GM18517 (cell line): ENCODE data around the gene SULT1A4.
"Not testable (repeated sequence)": the region's sequence is repeated elsewhere in the genome, so short reads cannot be mapped to it uniquely, and the experiment has no call there.

Experiments used
- ATAC-seq: cut with Tn5 transposase; IDR thresholded peaks from one replicate; pipeline ENCODE4 v1.9.1; 2021; ENCODE audit warnings: mild to moderate bottlenecking, moderate library complexity; ENCODE audit not compliant: unreplicated experiment

SULT1A4 gene

GRCh38 chr16:29459706-29460646 lies at the start of gene SULT1A4:
TSS of gene SULT1A4 (plus strand) at chr16:29459913. CDS start at chr16:29461386, 1,473 bp downstream.
- ATAC-seq = not testable (repeated sequence)

- ATAC-seq = not testable (repeated sequence)
Observed at GRCh38 chr16:29423587-29423986, 36.1 kb upstream of the SULT1A4 start.

- not testable (repeated sequence) for ATAC-seq
Observed at GRCh38 chr16:29425390-29425789, 34.3 kb upstream of the SULT1A4 start.

DNA sequence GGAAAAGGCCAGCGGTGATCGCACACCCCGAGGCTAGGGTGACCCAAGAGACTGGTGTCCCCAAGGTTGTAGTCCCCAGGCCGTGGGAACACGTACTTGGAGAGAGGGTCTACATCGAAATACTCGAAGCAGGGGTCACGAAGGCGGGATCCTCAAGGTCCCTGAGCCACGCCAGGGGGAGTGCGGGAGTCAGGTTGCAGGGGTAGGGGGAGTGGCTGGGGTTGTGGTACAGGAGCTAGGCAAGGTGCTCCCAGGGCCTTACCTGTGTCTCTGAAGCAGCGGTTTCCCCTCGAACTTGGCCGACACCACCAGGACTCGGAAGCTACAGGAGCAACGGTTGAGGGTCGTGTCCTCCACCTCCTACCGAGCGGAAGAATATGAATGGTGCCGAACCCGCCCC lies 6.0 kb upstream of the SULT1A4 start:
- ATAC-seq = peak; percentile 2

- peak; percentile 88 for ATAC-seq
Observed at GRCh38 chr16:29454269-29454668, 5.4 kb upstream of the SULT1A4 start, which contains the start of the genes BOLA2 and SLX1B. TSS of gene BOLA2 (minus strand) at chr16:29454351. CDS start at chr16:29454253, 98 bp downstream. TSS of gene SLX1B (plus strand) at chr16:29454533.

DNA sequence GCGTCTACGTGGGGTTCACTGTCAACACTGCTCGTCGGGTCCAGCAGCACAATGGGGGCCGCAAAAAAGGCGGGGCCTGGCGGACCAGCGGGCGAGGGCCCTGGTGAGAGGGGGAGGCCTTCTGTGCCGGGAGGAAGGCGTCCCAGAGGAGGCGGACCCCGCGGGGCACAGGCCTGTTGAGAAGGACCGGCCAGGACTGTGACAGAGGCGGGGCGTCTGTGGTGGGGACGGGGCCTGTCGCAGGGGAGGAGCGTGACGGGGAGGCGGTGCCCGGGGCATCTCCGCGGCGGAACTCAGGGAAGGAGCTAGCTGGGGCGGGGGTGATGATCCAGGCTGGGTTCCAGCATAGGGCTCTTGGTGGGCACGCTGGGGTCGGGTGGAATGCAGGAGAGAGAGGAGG lies 4.9 kb upstream of the SULT1A4 start:
- ATAC-seq = peak; percentile 41

GRCh38 chr16:29457660-29458059 lies 2.1 kb upstream of the SULT1A4 start:
- not testable (repeated sequence) for ATAC-seq

DNA sequence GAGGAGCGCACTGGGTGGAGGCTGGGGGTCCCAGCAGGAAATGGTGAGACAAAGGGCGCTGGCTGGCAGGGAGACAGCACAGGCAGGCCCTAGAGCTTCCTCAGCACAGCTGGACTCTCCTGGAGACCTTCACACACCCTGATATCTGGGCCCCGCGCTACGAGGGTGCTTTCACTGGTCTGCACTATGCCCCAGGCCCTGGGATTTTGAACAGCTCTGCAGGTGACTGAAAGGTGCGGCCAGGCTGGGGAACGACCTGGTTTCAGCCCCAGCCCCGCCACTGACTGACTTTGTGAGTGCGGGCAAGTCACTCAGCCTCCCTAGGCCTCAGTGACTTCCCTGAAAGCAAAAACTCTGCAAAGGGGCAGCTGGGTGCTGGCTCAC lies 926 bp downstream of the SULT1A4 start:
- not testable (repeated sequence) for ATAC-seq

DNA sequence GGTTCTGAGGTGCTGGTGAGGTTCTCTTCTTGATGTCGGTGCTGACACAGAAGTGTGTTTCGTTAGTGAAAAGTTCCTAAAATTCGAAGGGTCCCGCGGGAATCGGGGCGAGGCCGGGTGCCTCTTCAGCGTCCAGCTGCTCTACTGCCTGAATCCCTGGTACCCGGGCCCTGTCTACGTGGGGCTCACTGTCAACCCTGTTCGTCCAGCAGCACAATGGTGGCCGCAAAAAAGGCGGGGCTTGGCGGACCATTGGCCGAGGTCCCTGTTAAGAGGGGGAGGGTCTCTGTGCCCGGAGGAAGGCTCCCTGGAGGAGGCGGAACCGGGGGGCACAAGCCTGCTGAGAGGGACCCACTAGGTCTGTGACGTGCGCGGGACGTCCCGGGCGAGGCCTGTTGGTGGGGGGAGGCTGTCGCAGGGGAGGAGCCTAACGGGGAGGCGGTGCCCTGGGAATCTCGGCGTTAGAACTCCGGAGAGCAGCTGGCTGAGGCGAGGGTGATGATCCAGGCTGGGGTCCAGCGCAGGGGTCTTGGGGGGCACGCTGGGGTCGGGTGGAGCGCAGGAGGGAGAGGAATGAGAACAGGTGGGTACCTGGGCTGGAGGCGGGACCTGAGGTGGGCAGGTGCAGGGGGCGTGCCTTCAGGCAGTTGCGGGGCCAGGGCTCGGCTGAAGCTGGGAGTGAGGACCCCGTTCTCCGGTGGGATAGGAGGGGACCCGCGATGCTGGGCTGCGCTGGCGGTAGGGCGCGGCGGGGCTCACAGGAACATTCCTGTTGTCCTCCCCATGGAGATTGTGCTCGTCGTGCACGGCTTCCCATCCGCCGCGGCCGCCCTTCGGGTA lies 6.5 kb downstream of the SULT1A4 start:
- ATAC-seq = not testable (repeated sequence)

DNA sequence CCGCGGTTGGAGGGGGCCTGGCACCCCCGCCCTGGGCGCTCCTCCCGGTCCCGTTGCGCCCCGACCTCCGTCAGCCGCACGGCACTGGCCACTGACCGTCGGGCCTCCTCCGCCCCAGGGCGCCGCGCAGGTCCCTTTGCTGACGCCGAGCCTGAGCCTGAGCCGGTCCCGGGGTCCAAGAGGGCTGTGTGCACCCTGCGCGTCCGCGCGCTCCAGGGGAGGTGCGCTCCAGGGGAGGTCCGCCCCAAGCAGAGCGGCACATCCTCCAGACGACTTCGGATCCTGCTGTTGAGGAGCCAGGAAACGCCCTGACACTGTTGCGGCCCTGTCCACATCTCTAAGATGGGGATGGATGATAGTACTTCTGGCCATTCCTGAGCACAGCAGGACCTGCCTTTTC lies 7.2 kb downstream of the SULT1A4 start:
- ATAC-seq = not testable (repeated sequence)

DNA sequence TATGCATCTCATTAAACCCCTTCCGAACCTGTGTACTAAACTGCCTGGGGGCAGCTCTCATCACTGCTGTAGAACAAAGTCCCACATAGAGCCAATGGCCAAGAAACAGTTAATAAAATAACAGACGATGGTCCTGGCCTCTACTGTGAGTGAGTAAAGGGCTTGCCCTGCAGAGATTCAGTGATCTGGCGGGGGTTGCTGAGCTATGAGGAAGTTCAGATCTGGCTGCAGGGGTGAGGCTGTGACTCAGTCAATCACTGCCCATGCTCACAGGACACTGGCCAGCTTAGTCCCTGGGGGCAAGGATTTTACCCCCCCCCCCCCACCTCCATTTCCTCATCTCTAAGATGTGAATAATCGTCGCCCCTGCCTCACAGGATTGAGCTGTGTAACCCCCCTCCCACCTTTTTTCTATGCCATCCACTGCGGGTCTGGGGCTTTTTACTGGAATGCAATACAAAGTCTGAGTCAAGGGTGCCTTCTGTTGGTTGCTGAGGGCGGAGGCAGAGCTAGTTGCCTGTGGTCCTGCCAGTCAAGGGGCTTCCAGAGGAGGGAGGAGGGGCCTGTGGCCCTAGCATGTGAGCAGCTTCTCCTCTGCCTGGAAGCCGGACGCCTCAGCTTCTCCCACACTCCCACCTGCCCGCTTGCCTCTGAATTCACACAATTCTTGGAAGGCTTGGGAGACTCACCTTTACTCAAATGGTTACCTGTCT lies 8.1 kb downstream of the SULT1A4 start:
- ATAC-seq = not testable (repeated sequence)

DNA sequence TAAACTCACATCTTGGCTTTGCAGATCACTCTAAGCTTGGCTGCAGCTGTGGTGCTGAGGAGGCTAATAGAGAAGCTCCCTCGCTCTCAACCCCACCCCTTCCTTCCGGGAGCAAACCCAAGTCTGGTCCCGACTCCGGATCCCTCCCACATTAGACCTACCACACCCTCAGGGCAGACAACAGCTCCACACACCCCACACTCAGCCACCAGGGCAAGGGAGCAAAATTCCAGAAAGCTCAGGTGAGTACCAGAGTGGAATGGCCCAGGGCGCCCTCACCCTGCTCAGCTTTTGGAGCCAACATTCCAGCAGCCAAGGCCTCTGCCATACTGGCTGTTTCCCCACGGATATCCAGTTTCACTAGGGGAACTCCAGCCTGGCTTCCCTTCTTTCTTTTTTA lies 9.9 kb downstream of the SULT1A4 start:
- ATAC-seq = not testable (repeated sequence)

DNA sequence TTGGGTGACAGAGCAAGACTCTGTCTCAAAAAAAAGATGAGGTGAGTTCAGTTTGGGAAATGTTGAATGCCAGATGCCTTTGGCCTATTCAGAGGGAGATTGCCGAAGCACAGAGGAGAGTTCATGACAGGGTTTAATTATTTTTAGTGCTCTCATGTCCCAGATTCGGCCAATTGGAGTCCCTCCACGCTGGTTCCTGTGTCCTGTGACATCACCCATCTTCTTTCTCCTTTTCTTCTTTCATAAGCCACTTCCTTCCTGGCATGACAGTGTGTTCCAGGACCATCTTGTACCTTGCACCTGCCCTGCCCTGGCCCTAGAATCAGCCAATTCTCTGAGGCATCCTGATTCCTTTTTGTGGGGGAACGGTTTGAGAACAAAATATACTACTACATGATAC lies 12.4 kb downstream of the SULT1A4 start:
- not testable (repeated sequence) for ATAC-seq

DNA sequence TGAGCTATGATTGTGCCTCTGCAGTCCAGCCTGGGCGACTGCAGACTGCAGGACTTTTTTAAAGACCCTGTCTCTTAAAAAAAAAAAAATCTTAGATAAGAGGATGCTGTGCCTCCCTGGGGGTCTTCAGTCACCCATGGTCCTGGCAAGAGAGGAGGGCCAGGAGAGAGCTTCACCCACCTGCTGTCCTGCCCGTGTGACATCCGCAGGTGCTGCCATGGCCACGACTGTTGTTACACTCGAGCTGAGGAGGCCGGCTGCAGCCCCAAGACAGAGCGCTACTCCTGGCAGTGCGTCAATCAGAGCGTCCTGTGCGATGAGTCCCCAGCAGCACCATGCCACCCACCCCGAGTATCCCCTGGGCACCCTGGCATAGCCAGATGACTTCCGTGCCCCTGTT lies 22.6 kb downstream of the SULT1A4 start:
- not testable (repeated sequence) for ATAC-seq

DNA sequence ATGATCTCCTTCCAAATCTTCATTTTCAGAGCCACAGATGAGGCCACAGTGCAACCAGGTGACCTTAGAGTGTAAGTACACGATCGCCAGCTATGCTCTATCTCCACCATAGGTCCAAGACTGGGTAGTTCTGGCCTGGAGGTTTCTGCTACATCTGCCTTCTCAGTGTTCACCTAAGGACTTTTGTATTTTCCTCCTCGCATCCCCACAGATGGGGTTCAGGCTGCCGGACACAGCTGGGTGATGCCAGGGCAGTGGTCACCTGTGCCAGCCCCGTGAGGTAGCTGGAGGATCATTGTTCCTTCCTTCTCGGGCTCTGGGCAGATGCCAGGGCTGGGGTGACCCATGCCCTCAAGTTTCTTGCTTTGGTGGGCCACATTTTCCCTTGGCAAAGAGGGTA lies 46.6 kb downstream of the SULT1A4 start, which contains the start of gene NPIPB12:
Gene NPIPB12, minus strand, starts transcription at position 101 of the 400 bp plus-strand sequence.
- not testable (repeated sequence) for ATAC-seq
